ENCODE results near the gene LONRF2.

Gene LONRF2

DNA sequence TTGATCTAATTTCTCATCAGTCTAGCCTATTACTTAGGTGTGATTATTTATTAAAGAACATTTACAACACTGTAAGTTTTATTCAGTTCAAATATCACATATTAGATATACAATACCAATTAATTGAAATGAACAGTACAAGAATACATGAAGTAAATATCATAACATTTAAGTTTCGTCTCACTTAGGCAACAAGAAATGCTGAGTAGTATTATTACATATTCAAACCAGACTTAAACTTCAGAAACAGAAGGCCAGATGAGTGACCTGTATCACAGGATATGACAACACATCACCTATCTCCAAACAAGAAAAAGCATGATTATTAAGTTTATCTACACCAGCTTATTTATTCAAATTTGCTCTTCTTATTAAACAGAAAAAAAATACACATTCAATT, 48.9 kb downstream of the LONRF2 start:
- Histone ChIP-seq H3K4me1 (ENCODE audit: control insufficient read depth in 1 of 2, insufficient read depth in 1 of 2, low read depth in 1 of 2, low read length in 1 of 2) (no peaks in the 10 kb centered on the region), H3K9me3 (no peaks in the 10 kb centered on the region), H3K27me3 (no peaks in the 10 kb centered on the region), H3K36me3 (no peaks in the 10 kb centered on the region), H3K27ac (no peak overlapping the region), H3K4me3 (ENCODE audit: low read depth in 1 of 2, low read length in 1 of 2) (no peak overlapping the region)
- TF ChIP-seq, protein P1, sequence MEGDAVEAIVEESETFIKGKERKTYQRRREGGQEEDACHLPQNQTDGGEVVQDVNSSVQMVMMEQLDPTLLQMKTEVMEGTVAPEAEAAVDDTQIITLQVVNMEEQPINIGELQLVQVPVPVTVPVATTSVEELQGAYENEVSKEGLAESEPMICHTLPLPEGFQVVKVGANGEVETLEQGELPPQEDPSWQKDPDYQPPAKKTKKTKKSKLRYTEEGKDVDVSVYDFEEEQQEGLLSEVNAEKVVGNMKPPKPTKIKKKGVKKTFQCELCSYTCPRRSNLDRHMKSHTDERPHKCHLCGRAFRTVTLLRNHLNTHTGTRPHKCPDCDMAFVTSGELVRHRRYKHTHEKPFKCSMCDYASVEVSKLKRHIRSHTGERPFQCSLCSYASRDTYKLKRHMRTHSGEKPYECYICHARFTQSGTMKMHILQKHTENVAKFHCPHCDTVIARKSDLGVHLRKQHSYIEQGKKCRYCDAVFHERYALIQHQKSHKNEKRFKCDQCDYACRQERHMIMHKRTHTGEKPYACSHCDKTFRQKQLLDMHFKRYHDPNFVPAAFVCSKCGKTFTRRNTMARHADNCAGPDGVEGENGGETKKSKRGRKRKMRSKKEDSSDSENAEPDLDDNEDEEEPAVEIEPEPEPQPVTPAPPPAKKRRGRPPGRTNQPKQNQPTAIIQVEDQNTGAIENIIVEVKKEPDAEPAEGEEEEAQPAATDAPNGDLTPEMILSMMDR (IDR thresholded peaks at IDR 0.05), result no peak

DNA sequence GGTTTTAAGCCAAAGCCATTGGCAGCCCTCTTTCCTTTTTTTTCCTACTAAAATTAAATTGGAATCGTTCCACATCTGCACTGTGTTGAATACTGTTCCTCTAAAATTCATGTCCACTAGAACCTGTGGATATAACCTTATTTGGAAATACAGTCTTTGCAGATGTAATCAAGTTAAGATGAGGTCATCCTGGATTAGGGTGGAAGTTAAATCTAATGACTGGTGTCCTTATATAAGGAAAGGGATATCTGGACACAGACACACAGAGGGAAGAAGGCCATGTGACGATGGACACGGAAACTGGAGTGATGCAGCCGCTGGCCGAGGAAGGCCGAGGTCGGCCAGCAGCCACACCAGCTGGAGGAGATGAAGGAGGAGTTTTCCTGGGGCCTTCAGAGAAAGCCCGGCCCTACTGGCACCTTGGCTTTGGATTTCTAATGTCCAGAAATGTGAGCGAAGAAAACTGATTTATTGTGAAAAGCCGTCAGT, 49.4 kb downstream of the LONRF2 start:
- H3K4me3 ChIP-seq (ENCODE audit: low read depth in 1 of 2, low read length in 1 of 2), result no peak overlapping the region
- H3K4me1 ChIP-seq (ENCODE audit: control insufficient read depth in 1 of 2, insufficient read depth in 1 of 2, low read depth in 1 of 2, low read length in 1 of 2), result no peaks in the 10 kb centered on the region
- H3K36me3 ChIP-seq, result no peaks in the 10 kb centered on the region
- H3K27me3 ChIP-seq, result no peaks in the 10 kb centered on the region
- no peaks in the 10 kb centered on the region for H3K9me3 ChIP-seq
- no peak overlapping the region for H3K27ac ChIP-seq
- TF ChIP-seq, protein P1 (IDR thresholded peaks at IDR 0.05), result no peak

DNA sequence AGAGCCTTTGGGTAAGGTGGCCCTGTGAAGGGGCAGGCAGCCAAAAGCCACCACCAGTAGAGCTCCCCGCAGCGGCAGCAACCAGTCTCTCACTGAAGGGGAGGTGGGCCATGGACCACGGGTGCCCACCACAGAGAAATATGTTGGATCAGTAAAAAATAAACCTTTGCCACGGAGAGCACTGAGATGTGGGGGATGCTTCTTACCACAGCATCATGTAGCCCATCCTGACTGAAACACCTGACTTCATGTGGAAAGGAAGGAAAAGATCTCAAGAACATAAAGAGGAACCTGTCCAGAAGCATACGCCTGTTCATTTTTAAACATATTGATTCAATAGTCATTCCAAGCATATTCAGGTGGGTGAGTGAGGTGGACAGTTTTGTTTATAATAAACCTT, 51.1 kb downstream of the LONRF2 start:
- TF ChIP-seq, protein P1 (IDR thresholded peaks at IDR 0.05), result no peak
- no peaks in the 10 kb centered on the region for H3K9me3 ChIP-seq
- H3K27ac ChIP-seq, result no peak overlapping the region
- no peaks in the 10 kb centered on the region for H3K36me3 ChIP-seq
- H3K4me3 ChIP-seq (ENCODE audit: low read depth in 1 of 2, low read length in 1 of 2), result no peak overlapping the region
- H3K4me1 ChIP-seq (ENCODE audit: control insufficient read depth in 1 of 2, insufficient read depth in 1 of 2, low read depth in 1 of 2, low read length in 1 of 2), result no peaks in the 10 kb centered on the region
- no peaks in the 10 kb centered on the region for H3K27me3 ChIP-seq

DNA sequence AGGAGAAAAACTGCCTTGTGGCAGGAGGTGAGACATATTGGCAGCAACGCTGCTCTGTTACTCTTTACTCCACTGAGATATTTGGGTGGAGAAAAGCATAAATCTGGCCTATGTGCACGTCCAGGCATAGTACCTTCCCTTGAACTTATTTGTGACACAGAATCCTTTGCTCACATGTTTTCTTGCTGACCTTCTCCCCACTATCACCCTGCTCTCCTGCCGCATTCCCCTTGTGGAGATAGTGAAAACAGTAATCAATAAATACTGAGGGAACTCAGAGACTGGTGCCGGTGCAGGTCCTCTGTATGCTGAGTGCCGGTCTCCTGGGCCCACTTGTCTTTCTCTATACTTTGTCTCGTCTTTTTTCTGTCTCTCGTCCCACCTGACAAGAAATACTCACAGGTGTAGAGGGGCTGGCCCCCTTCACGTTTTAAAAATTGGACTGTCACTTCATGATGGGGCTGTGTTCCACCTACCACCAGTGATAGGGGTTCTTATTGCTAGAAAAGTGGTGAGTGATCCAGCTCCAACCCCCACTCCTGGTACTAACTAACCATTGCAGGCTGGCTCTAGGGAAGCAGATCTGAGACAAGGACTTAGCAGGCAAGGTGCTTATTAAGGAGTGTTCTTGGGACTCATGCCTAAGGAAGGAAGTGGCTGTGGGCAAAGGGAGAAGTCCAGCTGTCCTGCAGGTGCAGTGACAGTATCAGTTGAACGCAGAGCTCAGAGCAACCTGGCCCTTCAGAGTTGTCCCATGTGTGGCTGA, 51.7 kb downstream of the LONRF2 start:
- Histone ChIP-seq H3K36me3 (no peaks in the 10 kb centered on the region), H3K9me3 (no peaks in the 10 kb centered on the region), H3K4me1 (ENCODE audit: control insufficient read depth in 1 of 2, insufficient read depth in 1 of 2, low read depth in 1 of 2, low read length in 1 of 2) (no peaks in the 10 kb centered on the region), H3K27me3 (no peaks in the 10 kb centered on the region), H3K4me3 (ENCODE audit: low read depth in 1 of 2, low read length in 1 of 2) (no peak overlapping the region), H3K27ac (no peak overlapping the region)
- TF ChIP-seq, protein P1 (IDR thresholded peaks at IDR 0.05), result no peak

DNA sequence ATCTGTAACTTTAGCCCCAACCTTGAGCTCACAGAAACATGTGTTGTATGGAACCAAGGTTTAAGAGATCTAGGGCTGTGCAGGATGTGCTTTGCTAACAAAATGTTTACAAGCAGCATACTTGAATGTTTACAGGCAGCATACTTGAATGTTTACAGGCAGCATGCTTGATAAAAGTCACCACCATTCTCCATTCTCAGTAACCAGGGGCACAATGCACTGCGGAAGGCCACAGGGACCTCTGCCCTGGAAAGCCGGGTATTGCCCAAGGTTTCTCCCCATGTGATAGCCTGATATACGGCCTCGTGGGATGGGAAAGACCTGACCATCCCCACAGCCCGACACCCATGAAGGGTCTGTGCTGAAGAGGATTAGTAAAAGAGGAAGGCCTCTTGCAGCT, 52.4 kb downstream of the LONRF2 start:
- Histone ChIP-seq H3K4me1 (ENCODE audit: control insufficient read depth in 1 of 2, insufficient read depth in 1 of 2, low read depth in 1 of 2, low read length in 1 of 2) (no peaks in the 10 kb centered on the region), H3K4me3 (ENCODE audit: low read depth in 1 of 2, low read length in 1 of 2) (no peak overlapping the region), H3K36me3 (no peaks in the 10 kb centered on the region), H3K9me3 (no peaks in the 10 kb centered on the region), H3K27me3 (no peaks in the 10 kb centered on the region), H3K27ac (no peak overlapping the region)
- TF ChIP-seq, protein P1 (IDR thresholded peaks at IDR 0.05), result no peak

Data from neutrophil (primary cell).